Measurements from ENCODE around the gene COL6A2.
"Not testable (repeated sequence)": the region's sequence is repeated elsewhere in the genome, so short reads cannot be mapped to it uniquely, and the experiment has no call there.

The COL6A2 gene

DNA sequence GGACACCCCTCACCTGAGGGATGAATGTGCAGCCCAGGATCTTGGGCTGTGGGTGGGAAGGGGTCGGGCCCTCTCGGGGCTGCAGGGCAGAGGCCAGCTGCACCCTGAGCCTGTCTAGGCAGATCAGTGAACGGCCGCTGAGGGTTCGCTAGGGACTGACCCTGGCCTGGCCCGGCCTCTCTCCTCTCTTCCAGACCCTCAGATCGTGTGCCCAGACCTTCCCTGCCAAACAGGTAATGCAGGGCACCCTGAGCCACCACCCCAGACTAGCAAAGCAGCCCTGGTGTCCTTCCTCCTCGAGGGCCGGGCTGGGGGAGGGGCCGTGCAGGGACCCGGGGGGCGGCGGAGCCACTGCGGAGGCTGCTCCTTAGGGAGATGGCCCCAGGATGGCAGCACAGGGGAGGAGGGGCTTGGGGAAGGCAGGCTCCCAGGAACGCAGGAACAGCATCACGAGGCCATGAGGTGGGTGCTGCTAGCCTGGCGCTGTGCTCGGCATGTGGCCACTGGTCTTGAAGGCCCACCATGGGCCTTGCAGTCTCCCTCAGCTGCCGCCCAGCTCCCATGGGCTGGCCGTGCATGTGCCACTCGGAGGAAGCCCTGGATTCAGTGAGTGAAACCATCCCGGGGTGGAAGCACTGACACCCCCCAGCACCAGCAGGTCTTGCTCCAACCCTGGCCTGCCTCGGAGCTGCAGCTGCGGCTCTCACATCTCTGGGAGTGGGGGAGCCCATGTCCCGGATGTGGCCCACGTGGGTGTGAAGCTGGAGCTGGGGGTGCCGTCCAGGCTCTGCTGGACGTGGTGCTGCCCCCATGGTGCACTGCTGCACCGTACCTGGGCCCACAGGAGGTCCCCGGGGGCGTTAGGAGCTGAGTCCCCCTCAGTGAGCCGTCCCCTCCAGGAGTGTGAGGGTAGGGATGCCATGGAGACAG lies 28.7 kb downstream of the COL6A2 start:
- no peak for DNase-seq

DNA sequence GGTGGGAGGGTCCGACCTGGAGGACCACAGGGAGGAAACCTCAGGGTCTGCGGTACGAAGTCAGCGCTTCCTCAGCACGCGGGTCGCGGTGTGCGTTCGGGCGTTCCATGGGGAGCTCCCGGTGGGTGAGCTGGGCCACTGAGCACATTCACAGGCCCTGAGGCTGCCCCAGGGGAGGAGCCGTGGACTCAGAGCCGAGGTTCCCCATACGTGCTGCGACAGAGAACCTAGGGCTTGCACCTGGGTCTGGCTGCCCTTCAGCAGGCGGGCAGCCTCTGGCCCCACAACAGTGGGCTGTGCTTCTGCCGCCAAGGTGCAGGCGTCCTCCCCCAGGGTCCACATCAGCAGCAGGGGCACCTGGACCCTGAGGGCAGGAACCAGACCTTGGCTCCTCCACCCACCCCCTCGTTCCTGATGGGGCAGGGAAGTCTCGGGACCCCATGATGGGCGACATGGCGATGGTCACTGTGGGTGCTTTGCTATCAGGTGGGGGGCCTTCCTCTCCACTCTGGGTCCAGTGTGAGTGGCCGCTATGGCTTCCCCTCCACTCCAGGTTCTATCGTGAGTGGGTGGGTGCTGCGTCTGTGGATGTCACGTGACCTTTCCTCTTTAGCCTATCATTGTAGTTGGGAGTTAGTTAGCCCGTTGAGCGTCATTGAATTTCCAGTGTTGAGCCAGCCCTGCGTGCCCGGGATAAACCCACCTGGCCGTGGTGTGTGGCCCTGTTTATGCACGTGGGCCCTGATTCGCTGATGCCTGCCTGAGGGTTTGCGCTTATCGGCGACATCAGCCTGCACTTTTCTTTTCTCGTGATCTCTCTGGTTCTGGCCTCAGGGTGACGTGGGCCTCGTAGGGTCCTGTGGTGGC lies 29.6 kb downstream of the COL6A2 start:
- no peak for DNase-seq

DNA sequence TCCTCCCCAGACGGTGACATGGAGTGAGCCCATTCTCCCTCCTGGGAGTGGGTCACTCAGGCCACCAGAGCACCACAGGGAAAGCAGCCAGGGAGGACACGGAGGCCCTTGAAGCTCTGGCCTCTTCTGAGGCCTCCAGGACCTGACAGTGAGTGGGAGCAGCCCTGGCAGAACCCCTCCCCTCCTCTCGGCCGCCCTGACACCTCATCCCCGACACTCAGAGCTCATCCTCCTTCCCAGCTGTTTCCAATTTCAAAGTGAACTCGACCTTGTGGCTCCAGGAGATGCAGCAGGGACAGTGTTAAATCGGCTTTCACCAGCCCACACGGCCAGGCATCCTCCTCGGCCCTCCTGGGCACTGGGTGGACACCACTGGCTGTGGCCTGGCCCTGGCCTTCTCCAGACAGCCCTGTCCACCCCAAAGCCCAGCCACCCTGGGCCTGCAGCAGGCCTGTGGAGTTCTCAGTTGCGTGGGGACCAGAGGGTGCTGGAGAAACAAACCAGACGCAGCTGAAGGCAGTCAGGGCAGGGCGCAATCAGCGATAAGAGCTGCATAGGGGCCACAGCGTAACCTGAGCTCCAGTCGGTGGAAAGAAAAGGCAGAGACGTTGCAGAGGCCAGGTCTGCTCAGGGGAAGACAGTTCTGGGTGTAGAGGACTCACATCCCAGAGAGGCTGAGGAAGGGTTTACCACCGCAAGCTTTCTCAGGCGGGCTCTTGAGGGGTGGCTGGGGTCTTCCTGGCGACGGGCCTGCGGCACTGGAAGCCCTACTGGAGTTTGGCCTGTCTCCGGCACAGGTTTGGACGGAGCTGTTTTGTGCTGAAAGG lies 30.4 kb downstream of the COL6A2 start:
- no peak for DNase-seq

DNA sequence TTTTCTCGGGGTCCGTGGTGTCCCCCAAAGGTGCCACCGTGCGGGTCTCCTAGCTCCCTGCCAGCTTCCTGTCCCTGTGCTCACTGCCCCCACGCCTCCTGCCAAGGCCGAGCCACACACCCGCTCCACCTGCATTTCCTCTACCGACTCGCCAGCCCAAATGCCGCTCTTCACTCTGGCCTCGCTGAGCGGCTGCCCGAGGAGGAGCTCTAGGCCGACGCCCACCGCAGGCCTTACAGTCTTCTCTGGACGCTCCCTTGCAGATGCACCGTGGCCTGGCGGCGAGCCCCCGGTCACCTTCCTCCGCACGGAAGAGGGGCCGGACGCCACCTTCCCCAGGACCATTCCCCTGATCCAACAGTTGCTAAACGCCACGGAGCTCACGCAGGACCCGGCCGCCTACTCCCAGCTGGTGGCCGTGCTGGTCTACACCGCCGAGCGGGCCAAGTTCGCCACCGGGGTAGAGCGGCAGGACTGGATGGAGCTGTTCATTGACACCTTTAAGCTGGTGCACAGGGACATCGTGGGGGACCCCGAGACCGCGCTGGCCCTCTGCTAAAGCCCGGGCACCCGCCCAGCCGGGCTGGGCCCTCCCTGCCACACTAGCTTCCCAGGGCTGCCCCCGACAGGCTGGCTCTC lies 31.1 kb downstream of the COL6A2 start:
- DNase-seq = no peak

DNA sequence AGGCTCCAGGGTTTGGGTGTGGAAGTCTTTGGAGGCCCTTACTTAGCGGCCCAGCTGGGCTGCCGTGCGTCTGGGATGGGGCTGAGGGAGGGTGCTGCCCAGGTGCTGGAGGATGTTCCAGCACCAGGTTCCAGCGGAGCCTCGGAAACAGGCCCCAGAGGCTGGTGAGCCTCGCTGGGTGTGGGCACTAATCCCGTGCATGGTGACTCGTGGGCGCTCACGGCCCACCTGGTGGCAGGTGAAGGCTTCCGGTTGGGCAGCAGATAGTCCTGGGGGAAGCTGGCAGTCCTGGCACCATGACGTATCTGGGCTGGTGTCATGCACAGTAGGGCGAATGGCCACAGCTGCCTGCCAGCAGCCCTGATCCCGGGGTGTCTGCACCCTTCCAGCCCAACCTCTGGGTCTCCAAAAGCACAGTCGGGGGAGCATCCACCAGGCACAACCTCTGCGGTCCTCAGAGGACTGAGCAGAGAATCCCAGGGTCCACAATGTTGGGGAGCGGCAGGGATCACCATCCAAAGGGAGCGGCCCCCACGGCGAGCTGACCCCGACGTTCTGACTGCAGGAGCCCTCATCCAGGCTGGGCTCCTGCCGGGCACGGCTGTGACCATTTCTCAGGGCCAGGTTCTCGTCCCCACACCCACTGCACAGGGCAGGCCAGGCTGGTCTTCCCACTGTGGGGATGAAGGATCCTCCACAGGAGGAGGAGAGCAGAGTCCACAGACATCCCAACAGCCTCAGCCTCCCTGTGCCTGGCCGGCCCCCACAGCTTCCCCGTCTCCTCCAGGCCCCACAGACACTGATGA lies 32.1 kb downstream of the COL6A2 start:
- DNase-seq = no peak

DNA sequence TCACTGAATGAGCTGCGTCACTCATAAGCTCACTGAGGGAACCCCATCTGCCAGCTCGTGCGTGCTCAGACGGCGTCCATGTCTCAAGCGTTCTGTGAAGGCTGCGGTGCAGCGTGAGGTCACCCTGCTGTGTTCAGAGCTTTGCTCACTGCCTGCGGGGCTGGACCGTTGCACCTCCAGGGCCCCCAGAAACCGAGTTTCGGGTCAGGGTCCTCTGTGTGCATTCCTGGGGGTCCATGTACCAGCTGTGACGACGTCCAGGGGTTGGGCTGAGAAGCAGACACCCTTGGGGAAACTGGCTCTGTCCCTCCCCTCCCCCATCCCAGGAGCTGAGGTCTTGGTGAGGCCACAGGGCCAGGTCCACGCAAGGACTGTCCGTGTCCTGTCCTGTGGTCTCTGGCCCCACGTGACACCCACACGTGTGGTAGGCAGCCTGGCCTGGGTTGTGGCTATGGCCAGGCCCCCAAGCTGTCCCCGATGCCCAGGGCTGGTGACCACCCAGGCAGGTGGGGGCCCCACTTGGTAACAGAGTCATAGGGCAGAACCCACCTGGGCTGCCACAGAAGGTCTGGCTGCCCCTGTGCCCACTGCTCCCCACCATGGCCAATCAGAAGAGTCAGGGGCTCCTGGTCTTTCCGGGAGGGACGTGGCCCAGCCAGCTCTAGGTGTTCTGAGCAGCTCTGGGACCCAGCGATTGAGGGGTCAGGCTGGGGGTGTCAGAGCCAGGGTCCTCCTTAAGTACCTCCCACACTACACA lies 33.1 kb downstream of the COL6A2 start:
- DNase-seq = no peak

DNA sequence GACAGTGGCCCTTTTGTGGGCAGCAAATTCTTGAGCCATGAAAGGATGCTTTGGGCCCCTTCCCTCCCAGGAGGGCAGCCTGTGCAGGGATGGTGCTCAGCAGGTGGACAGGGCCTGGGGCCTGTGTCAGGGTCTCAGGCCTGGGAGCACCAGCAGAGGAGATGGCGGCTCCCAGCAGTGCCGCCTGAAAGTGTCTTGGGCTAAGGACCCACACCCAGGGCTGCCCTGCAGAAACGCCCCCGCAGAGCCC lies 33.6 kb downstream of the COL6A2 start:
- no peak for DNase-seq

DNA sequence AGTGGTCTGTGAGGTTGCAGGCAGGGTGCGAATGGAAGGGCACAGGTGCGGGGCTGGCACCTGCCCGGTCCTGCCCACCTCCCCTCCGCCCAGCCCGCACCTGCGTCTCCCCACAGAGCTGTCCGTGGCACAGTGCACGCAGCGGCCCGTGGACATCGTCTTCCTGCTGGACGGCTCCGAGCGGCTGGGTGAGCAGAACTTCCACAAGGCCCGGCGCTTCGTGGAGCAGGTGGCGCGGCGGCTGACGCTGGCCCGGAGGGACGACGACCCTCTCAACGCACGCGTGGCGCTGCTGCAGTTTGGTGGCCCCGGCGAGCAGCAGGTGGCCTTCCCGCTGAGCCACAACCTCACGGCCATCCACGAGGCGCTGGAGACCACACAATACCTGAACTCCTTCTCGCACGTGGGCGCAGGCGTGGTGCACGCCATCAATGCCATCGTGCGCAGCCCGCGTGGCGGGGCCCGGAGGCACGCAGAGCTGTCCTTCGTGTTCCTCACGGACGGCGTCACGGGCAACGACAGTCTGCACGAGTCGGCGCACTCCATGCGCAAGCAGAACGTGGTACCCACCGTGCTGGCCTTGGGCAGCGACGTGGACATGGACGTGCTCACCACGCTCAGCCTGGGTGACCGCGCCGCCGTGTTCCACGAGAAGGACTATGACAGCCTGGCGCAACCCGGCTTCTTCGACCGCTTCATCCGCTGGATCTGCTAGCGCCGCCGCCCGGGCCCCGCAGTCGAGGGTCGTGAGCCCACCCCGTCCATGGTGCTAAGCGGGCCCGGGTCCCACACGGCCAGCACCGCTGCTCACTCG lies 34.1 kb downstream of the COL6A2 start:
- DNase-seq = no peak

DNA sequence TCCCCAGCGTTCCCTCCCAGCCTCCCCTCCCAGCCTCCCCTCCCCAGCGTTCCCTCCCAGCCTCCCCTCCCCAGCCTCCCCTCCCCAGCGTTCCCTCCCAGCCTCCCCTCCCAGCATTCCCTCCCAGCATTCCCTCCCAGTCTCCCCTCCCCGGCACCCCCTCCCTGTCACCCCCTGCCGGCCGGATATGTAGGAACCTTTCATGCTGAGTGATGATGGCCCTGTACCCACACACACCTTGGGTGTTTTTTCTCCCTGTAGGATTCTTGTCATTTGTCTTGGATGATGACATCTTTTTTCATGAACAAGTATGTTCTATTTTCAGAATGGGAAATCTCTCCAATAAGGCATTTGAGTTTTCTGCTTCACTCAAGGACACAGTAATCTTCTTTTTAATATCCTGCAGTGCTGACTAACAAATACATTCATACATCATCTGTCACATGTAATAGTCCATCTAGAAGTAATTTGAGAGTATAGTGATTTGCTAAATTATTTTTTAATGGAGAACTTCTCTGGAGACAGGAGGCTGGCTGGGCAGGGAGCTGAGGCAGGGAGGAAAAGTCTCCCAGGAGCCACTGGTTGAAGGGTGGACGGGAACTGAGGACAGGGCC lies 38.0 kb downstream of the COL6A2 start:
- no peak for DNase-seq

DNA sequence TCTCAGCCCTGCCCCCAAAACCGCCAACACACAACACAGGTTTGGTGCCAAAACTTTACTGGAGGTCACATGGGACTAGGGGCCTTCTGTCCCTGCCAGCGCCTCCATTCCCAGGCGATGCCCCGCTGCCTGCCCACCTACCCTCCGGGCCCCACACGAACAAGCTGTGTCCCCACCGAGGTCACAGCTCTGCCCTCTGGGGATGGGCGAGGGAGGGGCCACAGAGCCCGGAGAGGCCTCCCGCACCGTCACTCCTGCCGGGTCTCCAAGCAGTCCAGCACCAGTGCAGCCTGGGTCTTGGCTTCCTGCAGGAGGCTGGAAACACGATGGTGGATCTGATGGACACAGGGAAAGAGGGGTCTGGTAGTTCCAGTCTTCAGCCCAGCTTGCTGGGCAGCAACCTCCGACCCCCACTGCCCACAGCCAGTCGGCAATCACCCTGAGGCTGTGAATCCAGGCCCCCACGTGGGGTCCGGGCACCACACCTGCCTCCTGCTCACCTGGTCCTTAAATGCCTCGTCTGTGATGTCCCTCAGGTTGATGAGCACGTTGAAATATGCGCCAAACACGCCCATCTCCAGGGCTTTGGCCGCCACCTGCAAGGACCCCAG lies 38.9 kb downstream of the COL6A2 start:
- DNase-seq = no peak

DNA sequence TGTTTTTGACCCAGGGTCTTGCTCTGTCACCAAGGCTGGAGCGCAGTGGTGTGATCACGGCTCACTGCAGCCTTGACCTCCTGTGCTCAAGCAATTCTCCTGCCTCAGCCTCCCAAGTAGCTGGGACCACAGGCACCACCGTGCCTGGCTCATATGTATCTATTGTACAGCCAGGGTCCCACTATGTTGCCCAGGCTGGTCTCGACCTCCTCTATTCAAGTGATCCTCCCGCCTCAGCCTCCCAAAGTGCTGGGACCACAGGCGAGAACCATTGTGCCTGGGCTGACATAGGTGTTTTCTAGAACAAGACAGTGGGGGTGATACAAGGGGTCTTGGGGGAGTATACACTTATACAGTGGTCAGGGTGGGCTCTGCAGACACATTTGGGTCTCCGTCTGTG lies 40.0 kb downstream of the COL6A2 start:
- no peak for DNase-seq

DNA sequence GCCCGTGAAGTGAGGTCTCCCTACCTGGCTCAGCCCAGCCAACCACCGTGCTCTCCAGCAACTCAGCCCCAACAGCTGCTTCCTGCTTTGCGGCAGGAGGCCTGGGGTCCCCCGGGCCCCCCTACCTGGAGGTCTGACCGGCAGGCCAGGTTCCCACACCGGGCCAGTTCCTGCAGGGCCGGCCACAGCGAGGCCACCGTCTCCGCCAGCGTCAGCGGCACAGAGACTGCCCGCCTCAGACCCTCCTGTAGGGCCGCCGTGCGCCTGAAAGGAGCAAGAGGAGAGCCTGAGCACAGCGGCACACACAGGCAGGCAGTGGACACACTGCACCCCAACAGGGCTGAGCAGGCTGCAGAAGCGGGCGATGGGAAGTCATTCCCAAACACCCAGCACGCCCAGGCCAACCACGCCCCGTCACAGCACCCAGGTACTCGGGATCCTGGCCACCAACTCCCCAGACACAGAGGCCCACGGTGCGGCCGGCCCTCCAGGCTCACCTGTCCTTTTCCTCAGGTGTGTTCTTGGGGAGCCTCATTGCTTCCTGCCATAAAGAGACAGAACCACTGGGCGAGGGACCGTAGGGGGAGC lies 40.6 kb downstream of the COL6A2 start:
- DNase-seq = no peak

DNA sequence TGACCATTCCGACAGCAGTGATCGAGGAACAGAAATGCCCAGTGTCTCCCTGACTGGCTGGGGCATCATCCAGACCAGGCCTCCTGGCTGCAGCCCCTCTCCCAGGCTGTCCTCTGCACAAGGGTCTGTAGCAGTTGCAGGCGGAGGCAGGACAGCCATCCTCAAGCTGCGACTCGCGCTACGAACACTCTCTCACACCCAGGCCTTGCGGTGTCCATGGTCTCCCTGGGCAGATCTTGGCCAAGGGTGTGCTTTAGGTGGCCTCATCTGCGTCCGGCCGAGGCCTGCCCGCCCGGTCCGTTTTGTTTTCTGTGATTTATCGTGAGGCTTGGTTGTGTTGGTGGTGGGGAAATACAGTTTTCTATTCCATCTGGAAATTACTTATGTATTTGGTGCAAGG lies 41.8 kb downstream of the COL6A2 start:
- no peak for DNase-seq

DNA sequence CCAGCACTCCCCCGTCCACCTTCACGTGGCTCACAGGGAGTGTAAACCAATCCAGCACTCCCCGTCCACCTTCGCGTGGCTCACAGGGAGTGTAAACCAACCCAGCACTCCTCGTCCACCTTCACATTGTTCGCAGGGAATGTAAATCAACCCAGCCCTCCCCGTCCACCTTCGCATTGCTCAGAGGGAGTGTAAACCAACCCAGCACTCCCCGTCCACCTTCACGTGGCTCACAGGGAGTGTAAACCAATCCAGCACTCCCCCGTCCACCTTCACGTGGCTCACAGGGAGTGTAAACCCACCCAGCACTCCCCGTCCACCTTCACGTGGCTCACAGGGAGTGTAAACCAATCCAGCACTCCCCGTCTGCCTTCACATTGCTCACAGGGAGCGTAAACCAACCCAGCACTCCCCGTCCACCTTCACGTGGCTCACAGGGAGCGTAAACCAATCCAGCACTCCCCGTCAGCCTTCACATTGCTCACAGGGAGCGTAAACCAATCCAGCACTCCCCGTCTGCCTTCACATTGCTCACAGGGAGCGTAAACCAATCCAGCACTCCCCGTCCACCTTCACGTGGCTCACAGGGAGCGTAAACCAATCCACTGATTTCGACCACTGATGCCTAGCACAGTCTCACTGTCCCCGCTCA lies 42.6 kb downstream of the COL6A2 start:
- DNase-seq = not testable (repeated sequence)

DNA sequence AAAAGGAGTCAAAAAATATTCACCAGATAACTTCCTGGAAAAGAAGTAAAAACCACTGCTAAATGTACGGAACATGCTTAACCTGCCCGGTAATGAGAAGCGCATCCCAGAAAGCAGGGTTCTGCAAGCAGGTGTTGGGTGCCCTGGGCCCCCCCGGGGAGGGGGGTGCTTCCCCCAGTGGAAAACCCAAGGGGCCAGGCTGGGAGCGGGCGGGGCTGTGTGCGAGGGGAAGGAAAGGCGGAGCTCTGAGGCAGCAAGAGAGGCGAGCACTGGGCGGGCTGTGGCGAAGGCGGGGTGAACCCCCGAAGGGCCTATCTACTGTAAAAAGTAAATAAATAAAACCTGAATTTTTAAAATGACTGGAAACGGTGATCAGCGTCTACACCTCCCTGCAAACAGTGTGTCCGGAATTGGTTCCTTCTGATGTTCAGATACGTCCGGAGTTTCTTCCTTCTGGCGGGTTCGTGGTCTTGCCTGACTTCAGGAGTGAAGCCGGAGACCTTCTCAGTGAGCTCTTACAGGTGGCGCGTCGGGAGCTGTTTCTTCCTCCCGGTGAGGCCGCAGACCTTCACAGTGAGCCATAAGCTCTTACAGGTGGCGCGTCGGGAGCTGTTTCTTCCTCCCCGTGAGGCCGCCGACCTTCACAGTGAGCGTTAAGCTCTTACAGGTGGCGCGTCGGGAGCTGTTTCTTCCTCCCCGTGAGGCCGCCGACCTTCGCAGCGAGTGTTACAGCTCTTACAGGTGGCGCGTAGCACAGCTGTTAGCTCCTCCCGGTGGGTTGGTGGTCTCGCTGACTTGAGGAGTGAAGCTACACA lies 44.1 kb downstream of the COL6A2 start:
- DNase-seq = no peak

DNA sequence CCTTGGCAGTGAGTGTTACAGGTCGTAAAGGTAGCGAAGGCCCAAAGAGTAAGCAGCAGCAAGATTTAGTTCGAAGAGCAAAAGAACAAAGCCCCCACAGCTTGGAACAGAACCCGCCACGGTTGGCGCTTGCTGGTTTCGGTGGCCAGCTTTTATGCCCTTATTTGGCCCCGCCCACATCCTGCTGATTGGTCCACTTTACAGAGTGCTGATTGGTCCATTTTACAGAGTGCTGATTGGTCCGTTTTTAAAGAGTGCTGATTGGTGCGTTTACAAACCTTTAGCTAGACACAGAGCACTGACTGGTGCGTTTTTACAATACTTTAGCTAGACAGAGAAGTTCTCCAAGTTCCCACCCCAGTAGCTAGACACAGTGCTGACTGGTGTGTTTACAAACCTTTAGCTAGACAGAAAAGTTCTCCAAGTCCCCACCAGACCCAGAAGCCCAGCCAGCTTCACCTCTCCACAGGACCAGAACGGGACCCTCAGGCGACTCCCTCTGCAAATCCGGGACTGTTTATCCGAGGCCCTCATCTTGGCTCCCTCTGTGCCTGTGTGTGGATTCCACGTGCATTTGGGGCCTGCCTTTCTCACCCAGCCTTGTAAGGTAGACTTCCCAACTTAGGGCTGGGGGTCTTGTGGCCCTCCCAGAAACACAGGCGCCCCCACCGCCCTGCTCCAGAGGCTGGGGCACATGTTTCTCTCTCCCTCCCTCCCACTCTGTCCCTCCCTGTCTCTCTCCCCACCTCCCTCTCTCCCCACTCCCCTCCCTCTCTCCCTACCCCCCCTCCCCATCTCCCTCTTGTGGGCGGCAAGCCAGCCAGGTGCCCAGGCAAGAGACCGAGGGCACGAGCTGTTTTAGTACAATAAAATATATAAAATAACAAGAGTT lies 44.9 kb downstream of the COL6A2 start:
- DNase-seq = peak; percentile 29 to 34

Data from activated T-cell treated with anti-CD3 and anti-CD28 coated beads, Interleukin-2, amount 50 U/mL, for 48 hours (primary cell).